Left lung (tissue), 10 donors: Measurements from ENCODE around the gene KRT34. TPM values are rescaled to one million over a fixed set of nuclear protein-coding genes. Genes with fewer than 3 reads are reported as not detected.
"Not testable (repeated sequence)": the region's sequence is repeated elsewhere in the genome, so short reads cannot be mapped to it uniquely, and the experiment has no call there.

ENCODE experiments used
- ATAC-seq: fragments of 200-7000 bp; cut with Tn5 transposase; one replicate; pipeline ENCODE4 v1.9.1; 2020; ENCODE audit warnings: moderate library complexity
- DNase-seq, 4 donors: peaks; one replicate each; pipeline ENCODE4 v3.0.0-alpha.2; 2013 to 2020
- H3K27ac ChIP-seq, 2 donors: fragments of 200-600 bp; sonication (generic) in 1 of 2; one replicate each; pipeline versions ENCODE4 v1.5.0 to v1.8.0; 2020 to 2021
- H3K27me3 ChIP-seq, 2 donors: fragments of 200-600 bp; sonication (generic) in 1 of 2; one replicate each; pipeline versions ENCODE4 v1.5.0 to v1.8.0; 2020 to 2021
- H3K36me3 ChIP-seq, 2 donors: fragments of 200-600 bp; sonication (generic) in 1 of 2; one replicate each; pipeline versions ENCODE4 v1.5.0 to v1.8.0; 2020 to 2021
- H3K4me1 ChIP-seq, 2 donors: fragments of 200-600 bp; one replicate each; pipeline ENCODE4 v1.8.0; 2021
- H3K4me3 ChIP-seq, 2 donors: fragments of 200-600 bp; sonication (generic) in 1 of 2; one replicate each; pipeline versions ENCODE4 v1.5.0 to v1.8.0; 2020 to 2021; ENCODE audit warnings: mild to moderate bottlenecking in 1 of 2
- H3K9me3 ChIP-seq, 2 donors: fragments of 200-600 bp; sonication (generic) in 1 of 2; one replicate each; pipeline versions ENCODE4 v1.5.0 to v1.8.0; 2020 to 2021
- intact Hi-C, 2 donors: fragments of 100-400 bp; cut with DNase I; formaldehyde crosslinking; loops; one replicate each; pipeline versions ENCODE4 v1.11.2 to v1.14.2; 2022
- polyA plus RNA-seq, 6 donors: library from polyadenylated mRNA; unstranded; fragments of 120-200 nt; gene quantifications; one replicate each; pipeline ENCODE4 v1.2.1, GENCODE V29; 2013; ENCODE audit not compliant: insufficient read length in 6 of 6
- total RNA-seq, 2 donors: library from RNA; stranded (reverse); fragmentation: NEBNext Ultra II Directional; extraction: Animal tissue kit (Norgen Biotek cat#: 25700); gene quantifications; one replicate each; pipeline ENCODE4 v1.2.1, GENCODE V29; 2021
- TF ChIP-seq, protein P1 (sequence below), 2 donors: fragments of 200-600 bp; sonication (generic) in 1 of 2; IDR thresholded peaks; one replicate each; pipeline versions ENCODE4 v1.5.0 to v1.8.0; 2021; ENCODE audit warnings: antibody characterized with exemption in 2 of 2
- donor health status: DM: no; HTN: yes; CAD: no.
- donor health status: DM: no; HTN: no; CAD: no.

Gene KRT34
- total and polyA plus RNA-seq, 8 donors = not detected

- intact Hi-C loops = no loop called here
- H3K9me3 ChIP-seq = no peaks in the 10 kb centered on the region
- no peaks in the 10 kb centered on the region for H3K36me3 ChIP-seq
- no peak overlapping the region for H3K27ac ChIP-seq
- TF ChIP-seq, protein P1, sequence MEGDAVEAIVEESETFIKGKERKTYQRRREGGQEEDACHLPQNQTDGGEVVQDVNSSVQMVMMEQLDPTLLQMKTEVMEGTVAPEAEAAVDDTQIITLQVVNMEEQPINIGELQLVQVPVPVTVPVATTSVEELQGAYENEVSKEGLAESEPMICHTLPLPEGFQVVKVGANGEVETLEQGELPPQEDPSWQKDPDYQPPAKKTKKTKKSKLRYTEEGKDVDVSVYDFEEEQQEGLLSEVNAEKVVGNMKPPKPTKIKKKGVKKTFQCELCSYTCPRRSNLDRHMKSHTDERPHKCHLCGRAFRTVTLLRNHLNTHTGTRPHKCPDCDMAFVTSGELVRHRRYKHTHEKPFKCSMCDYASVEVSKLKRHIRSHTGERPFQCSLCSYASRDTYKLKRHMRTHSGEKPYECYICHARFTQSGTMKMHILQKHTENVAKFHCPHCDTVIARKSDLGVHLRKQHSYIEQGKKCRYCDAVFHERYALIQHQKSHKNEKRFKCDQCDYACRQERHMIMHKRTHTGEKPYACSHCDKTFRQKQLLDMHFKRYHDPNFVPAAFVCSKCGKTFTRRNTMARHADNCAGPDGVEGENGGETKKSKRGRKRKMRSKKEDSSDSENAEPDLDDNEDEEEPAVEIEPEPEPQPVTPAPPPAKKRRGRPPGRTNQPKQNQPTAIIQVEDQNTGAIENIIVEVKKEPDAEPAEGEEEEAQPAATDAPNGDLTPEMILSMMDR (IDR thresholded peaks at IDR 0.05) = no peak
- no peak for ATAC-seq
- no peaks in the 10 kb centered on the region for H3K27me3 ChIP-seq
- H3K4me1 ChIP-seq = no peaks in the 10 kb centered on the region
- no peak for DNase-seq
- H3K4me3 ChIP-seq = no peak overlapping the region
Observed at GRCh38 chr17:41351177-41351576, 30.9 kb downstream of the KRT34 start.

DNA sequence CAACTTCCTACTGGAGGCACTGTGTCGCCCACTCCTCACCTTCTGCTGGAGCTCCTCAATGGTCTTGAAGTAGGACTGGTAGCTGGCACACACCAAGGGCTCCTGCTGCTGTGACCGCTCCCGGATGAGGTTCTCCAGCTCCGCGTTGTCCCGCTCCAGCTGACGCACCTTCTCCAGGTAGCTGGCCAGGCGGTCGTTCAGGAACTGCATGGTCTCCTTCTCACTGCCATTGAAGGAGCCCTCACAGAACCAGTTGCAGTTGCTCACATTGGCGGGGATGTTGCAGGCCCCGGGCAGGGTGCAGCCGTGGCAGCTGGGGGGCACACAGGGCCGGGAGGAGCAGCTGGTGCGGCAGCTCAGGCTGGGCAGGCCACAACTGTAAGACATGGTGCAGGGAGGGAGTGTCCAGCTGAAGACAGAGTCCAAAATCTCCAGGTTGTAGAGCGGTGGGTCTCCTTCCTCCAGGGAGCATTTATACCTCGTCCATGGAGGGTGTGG is 31.7 kb downstream of the KRT34 start, which contains the start of gene KRT33A:
KRT33A (minus strand) TSS at position 448 of the 498 bp plus-strand sequence; CDS start at position 387, 61 bp downstream.
- H3K27ac ChIP-seq, H3K36me3 ChIP-seq, H3K27me3 ChIP-seq, DNase-seq, H3K4me3 ChIP-seq, H3K4me1 ChIP-seq, H3K9me3 ChIP-seq, intact Hi-C loops, ATAC-seq: not testable (repeated sequence)

DNA sequence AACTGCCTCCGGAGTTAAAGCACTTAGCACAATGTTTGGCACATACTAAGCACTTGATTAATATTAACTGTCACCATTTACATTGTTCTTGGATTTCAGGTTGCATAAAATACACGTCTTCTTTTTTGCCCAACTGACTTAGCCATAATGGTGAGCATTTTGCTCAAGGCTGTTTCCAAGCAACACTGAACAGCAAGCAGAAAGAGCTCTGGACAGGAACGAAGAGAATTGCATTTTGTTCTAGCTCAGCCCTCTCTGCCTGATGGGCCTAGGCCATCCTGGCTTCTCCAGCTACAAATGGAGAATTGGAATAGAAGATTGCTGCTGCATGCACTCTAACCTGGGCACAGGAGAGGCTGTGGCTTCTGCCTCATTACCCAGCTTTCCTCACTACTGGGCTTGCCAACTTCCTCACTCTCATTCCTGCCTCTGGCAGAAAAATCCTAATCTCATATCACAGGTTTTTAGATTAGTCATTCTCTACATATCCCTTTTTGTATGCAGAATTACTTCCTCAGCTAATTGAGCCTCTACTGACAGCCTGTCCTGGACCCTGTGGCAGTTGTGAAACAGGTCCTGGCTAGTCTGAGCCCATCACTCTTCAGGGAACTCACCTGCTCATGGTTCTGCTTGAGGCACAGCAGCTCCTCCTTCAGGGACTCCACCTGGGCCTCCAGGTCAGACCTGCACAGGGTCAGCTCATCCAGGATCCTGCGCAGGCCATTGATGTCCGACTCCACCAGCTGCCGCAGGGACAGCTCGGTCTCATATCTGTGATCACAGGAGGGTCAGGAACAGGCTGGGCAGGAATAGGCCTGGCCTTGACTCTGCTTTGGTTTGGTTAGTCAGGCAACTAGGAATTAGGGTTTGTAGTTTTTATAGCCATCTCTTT is 34.0 kb downstream of the KRT34 start:
- no peak overlapping the region for H3K4me3 ChIP-seq
- ATAC-seq (no peak), DNase-seq (no peak)
- H3K27ac ChIP-seq = no peak overlapping the region
- no peaks in the 10 kb centered on the region for H3K4me1 ChIP-seq
- intact Hi-C loops = no loop called here
- no peaks in the 10 kb centered on the region for H3K9me3 ChIP-seq
- H3K27me3 ChIP-seq = no peaks in the 10 kb centered on the region
- TF ChIP-seq, protein P1 (IDR thresholded peaks at IDR 0.05) = no peak
- H3K36me3 ChIP-seq = no peaks in the 10 kb centered on the region

GRCh38 chr17:41346421-41346820 is 35.7 kb downstream of the KRT34 start:
- H3K4me1 ChIP-seq, H3K4me3 ChIP-seq, H3K27me3 ChIP-seq, H3K36me3 ChIP-seq, intact Hi-C loops, ATAC-seq, H3K27ac ChIP-seq, DNase-seq, H3K9me3 ChIP-seq: not testable (repeated sequence)

DNA sequence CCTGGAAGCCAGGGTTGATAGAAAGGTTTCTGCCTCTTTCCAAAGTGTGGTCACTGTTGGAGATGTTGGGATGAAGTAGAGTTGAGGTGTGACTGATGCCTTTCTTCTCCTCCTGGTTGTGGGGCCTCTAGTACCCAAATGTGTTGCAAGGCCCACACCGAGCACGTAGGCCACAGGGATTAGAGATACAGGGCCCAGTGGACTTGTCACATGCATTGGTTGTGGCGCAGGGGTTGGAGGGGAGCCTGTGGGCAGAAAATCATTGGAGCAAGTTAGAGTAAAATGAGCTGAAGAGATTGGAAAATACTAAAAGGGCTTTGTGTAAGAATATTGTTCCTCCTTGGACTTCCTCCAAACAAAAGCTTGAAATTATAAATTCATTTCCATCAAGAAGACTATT is 36.1 kb downstream of the KRT34 start:
- TF ChIP-seq, protein P1 (IDR thresholded peaks at IDR 0.05) = no peak
- Histone ChIP-seq H3K9me3 (peaks cover 0 to 7% of the 10 kb centered on the region in 2 donors), H3K27me3 (no peaks in the 10 kb centered on the region), H3K4me1 (no peaks in the 10 kb centered on the region), H3K27ac (no peak overlapping the region), H3K36me3 (no peaks in the 10 kb centered on the region), H3K4me3 (no peak overlapping the region)
- DNase-seq = no peak
- ATAC-seq = no peak
- intact Hi-C loops = no loop called here

DNA sequence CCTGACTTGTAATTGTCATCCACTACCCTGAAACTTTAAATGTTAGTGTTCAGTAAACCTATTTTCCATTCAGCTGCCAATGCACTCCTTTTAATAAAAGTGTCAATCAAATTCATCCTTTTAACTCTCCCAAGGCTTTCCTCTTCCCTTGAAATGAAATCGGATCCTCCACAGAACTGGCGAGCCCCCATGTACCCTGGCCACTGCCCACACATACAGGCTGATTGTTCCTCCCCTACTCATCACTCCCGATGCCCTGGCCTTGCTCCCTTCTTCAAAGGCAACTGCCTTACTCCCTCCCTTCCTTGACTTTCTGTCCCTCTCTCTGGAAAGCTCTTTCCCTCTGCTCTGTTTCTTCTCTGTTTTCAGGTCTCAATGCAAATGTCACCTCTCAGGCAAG is 39.1 kb downstream of the KRT34 start:
- no peaks in the 10 kb centered on the region for H3K27me3 ChIP-seq
- DNase-seq = no peak

More for the DNA sequence above, 39.1 kb downstream of the KRT34 start:
- Histone ChIP-seq H3K36me3 (no peaks in the 10 kb centered on the region), H3K4me3 (no peak overlapping the region), H3K9me3 (peaks cover 0 to 7% of the 10 kb centered on the region in 2 donors), H3K4me1 (peaks cover 0 to 14% of the 10 kb centered on the region in 2 donors), H3K27ac (no peak overlapping the region)
- no peak for ATAC-seq
- intact Hi-C loops = no loop called here
- TF ChIP-seq, protein P1 (IDR thresholded peaks at IDR 0.05) = no peak
